BJ (cell line): ENCODE data around the gene RASAL1. TPM values are rescaled to one million over a fixed set of nuclear protein-coding genes. Genes with fewer than 3 reads are reported as not detected.

Experiments
- CTCF ChIA-PET: fragments of 350-600 bp; formaldehyde crosslinking; extraction: SDS; loops from one replicate; lab custom pipeline; 2021; ENCODE audit warnings: antibody characterized with exemption, inconsistent platforms; lab: Yijun Ruan, JAX
- POLR2A ChIA-PET: fragments of 300-600 bp; sonication (Branson Sonifier 250); formaldehyde crosslinking; extraction: SDS; loops from one replicate; lab custom pipeline; 2021; ENCODE audit warnings: antibody characterized with exemption; lab: Charles Lee
- DNase-seq: peaks from one replicate; pipeline ENCODE4 v3.0.0-alpha.2; 2011; ENCODE audit warnings: low read depth
- H3K27me3 ChIP-seq: 2 replicates; pipeline ENCODE4 v1.6.0; 2011; ENCODE audit warnings: low read length; ENCODE audit not compliant: control insufficient read depth, insufficient read depth
- H3K36me3 ChIP-seq: 2 replicates; pipeline ENCODE4 v1.5.1; 2011; ENCODE audit warnings: low read length; ENCODE audit not compliant: control insufficient read depth, insufficient read depth
- H3K4me3 ChIP-seq: 2 replicates; pipeline ENCODE4 v1.5.1; 2011; ENCODE audit warnings: low read depth, mild to moderate bottlenecking, control low read depth, low read length
- CTCF ChIP-seq: IDR thresholded peaks from 2 replicates; pipeline ENCODE4 v1.5.1; 2011; ENCODE audit warnings: low read depth, mild to moderate bottlenecking, control low read depth, inconsistent platforms, low read length, moderate library complexity; ENCODE audit not compliant: insufficient read depth
- polyA plus RNA-seq: library from polyadenylated mRNA; depleted of rRNA; stranded (reverse); fragments of >200 nt; gene quantifications from 2 replicates; pipeline ENCODE4 v1.2.3, GENCODE V29; 2011

The RASAL1 gene
- polyA plus RNA-seq, 1 experiment = not detected

DNA sequence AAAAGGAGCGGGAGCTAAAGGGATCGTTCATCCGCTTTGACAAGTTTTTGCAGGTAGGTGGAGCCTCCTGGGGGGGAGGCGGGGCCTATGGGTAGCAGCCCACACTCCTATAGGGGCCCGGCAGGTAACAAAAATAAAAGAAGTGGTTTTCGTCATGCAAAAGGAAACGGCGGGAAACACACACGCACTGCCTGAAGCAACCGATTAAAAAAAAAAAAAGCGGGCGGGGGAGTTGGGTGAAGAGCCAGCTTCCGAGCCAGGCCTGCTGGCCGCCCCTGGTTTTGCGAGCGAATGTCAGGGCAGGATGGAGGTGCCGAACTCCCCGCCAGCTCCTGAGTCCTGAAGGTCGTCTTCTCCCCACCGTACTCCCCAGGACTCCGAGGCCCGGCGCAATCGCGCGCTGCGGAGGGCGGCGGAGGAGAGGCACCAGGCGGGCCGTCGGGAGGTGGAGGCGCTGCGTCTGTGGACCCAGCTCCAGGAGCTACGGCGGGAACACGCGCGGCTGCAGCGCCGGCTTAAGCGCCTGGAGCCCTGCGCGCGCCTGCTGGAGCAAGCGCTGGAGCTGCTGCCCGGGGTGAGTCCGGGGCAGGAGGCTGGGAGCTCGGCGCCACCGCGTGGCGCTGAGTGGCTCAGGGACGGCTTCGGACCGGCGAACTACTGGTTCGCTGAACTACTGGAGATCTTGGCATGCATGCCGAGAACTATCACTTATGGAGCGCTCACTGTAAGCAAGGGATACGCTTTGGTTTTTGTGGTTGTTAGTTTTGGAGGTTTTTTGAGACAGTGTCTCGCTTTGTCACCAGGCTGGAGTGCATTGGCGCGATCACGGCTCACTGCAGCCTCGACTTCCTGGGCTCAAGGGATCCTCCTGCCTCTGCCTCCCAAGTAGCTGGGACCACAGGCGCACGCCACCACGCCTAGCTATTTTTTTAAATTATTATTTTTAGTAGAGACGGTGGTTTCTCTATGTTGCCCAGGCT lies 17.6 kb upstream of the RASAL1 start:
- DNase-seq = peak; percentile 10
- H3K27me3 ChIP-seq = peaks cover 23% of the 10 kb centered on the region
- peak; percentile 59 for TF ChIP-seq CTCF
- POLR2A ChIA-PET = interaction anchor here (0.6 kb wide), 1 partner anchor 107 kb away, joined by 6 read pairs; no protein-coding TSS in a partner anchor
- peaks cover 2% of the 10 kb centered on the region for H3K36me3 ChIP-seq
- CTCF ChIA-PET = interaction anchor here (0.8 to 7.2 kb wide), 8 partner anchors 8 to 108 kb away, joined by 3 to 54 read pairs (median 6); no protein-coding TSS in a partner anchor
- peak overlapping the region; percentile 32 for H3K4me3 ChIP-seq

- DNase-seq = no peak
- Histone ChIP-seq H3K36me3 (no peaks in the 10 kb centered on the region), H3K27me3 (peaks cover 23% of the 10 kb centered on the region), H3K4me3 (no peak overlapping the region)
- no peak for TF ChIP-seq CTCF
- ChIA-PET POLR2A (no interaction called here), CTCF (interaction anchor here (0.8 to 7.2 kb wide), 7 partner anchors 9 to 107 kb away, joined by 3 to 54 read pairs (median 4); no protein-coding TSS in a partner anchor)
Measured at GRCh38 chr12:113152196-113152834, 16.8 kb upstream of the RASAL1 start.

DNA sequence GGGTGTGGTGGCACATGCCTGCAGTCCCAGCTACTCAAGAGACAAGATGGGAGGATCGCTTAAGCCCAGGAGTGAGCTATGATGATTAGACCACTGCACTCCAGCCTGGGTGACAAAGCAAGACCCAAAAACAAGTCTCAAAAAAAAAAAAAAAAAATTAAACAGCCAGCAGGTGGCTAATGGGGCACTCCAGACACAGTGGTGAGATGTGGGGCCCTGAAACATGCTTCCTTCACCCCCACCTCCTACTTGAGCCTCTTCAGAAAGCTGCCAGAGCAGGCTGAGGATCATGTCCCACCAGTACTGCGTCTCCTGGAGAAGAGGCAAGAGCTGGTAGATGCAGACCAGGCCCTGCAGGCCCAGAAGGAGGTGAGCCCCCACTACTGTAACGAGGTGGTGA lies 16.1 kb upstream of the RASAL1 start:
- ChIA-PET POLR2A (no interaction called here), CTCF (interaction anchor here (1.1 to 7.2 kb wide), 2 partner anchors 23 to 102 kb away, joined by 4 to 54 read pairs; no protein-coding TSS in a partner anchor)
- TF ChIP-seq CTCF = no peak
- DNase-seq = no peak
- Histone ChIP-seq H3K36me3 (no peaks in the 10 kb centered on the region), H3K27me3 (peaks cover 23% of the 10 kb centered on the region), H3K4me3 (no peak overlapping the region)

- ChIA-PET POLR2A (no interaction called here), CTCF (interaction anchor here (0.8 to 7.2 kb wide), 6 partner anchors 16 to 119 kb away, joined by 3 to 54 read pairs (median 4); no protein-coding TSS in a partner anchor)
- Histone ChIP-seq H3K4me3 (peak within 1 kb of the TSS; percentile 14; the same call in 1 of the 2 replicates), H3K36me3 (no peaks in the 10 kb centered on the region), H3K27me3 (peaks cover 16% of the 10 kb centered on the region)
- peak; percentile 52 for DNase-seq
- TF ChIP-seq CTCF = 0 out of 2 replicates have a peak, but pooled peaks have one; percentile 20
Measured at GRCh38 chr12:113149361-113150150, 14.0 kb upstream of the RASAL1 start, which contains the start of gene CFAP73. Gene CFAP73 (plus strand): TSS chr12:113149724. CDS start chr12:113149858, 134 bp downstream.
